ENCODE measurements around the gene TLE3.

Gene TLE3

DNA sequence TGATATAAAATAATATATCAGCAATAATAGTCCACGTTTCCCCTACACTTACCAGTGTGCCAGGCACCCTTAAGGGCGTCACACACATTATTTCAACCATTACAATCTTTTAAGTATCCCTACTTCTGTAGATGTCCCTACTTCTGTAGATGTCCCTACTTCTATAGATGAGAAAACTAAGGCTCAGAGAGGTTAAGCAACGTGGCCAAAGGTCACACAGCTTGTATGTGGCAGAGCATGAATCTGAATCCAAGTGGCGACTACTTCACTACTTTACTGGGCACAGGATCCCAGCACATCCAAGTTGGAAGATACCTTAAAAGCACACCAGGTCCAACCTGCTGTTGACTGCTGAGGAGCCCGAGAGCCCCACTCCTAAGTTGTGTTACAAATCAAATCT is 77.5 kb downstream of the TLE3 start:
- TF ChIP-seq EZH2phosphoT487 (conservative IDR thresholded peaks at IDR 0.05; ENCODE audit: low read length) = no peak
- TF ChIP-seq, protein P1, sequence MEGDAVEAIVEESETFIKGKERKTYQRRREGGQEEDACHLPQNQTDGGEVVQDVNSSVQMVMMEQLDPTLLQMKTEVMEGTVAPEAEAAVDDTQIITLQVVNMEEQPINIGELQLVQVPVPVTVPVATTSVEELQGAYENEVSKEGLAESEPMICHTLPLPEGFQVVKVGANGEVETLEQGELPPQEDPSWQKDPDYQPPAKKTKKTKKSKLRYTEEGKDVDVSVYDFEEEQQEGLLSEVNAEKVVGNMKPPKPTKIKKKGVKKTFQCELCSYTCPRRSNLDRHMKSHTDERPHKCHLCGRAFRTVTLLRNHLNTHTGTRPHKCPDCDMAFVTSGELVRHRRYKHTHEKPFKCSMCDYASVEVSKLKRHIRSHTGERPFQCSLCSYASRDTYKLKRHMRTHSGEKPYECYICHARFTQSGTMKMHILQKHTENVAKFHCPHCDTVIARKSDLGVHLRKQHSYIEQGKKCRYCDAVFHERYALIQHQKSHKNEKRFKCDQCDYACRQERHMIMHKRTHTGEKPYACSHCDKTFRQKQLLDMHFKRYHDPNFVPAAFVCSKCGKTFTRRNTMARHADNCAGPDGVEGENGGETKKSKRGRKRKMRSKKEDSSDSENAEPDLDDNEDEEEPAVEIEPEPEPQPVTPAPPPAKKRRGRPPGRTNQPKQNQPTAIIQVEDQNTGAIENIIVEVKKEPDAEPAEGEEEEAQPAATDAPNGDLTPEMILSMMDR (IDR thresholded peaks at IDR 0.05; ENCODE audit: insufficient read depth, low read length, poor library complexity, severe bottlenecking) = no peak
- Histone ChIP-seq H3K27me3 (ENCODE audit: low read length) (no peaks in the 10 kb centered on the region), H3K4me2 (ENCODE audit: low read depth, low read length, poor library complexity, severe bottlenecking) (no peak overlapping the region), H3K36me3 (ENCODE audit: low read length) (no peaks in the 10 kb centered on the region), H3K9me3 (ENCODE audit: insufficient read depth, low read length) (no peaks in the 10 kb centered on the region), H3K9ac (ENCODE audit: low read length) (no peak overlapping the region), H3K79me2 (ENCODE audit: insufficient read depth, low read length) (no peaks in the 10 kb centered on the region), H3K4me3 (ENCODE audit: insufficient read depth, low read length, poor library complexity, severe bottlenecking) (no peak overlapping the region), H2AFZ (ENCODE audit: low read depth, low read length, severe bottlenecking) (no peak overlapping the region), H3F3A (ENCODE audit: insufficient read depth) (no peaks in the 10 kb centered on the region), H3K27ac (ENCODE audit: low read depth, low read length) (no peak overlapping the region), H3K9me2 (replicated peaks; ENCODE audit: insufficient read depth, low read length) (no peaks in the 10 kb centered on the region), H4K20me1 (ENCODE audit: low read depth, low read length) (no peaks in the 10 kb centered on the region)

DNA sequence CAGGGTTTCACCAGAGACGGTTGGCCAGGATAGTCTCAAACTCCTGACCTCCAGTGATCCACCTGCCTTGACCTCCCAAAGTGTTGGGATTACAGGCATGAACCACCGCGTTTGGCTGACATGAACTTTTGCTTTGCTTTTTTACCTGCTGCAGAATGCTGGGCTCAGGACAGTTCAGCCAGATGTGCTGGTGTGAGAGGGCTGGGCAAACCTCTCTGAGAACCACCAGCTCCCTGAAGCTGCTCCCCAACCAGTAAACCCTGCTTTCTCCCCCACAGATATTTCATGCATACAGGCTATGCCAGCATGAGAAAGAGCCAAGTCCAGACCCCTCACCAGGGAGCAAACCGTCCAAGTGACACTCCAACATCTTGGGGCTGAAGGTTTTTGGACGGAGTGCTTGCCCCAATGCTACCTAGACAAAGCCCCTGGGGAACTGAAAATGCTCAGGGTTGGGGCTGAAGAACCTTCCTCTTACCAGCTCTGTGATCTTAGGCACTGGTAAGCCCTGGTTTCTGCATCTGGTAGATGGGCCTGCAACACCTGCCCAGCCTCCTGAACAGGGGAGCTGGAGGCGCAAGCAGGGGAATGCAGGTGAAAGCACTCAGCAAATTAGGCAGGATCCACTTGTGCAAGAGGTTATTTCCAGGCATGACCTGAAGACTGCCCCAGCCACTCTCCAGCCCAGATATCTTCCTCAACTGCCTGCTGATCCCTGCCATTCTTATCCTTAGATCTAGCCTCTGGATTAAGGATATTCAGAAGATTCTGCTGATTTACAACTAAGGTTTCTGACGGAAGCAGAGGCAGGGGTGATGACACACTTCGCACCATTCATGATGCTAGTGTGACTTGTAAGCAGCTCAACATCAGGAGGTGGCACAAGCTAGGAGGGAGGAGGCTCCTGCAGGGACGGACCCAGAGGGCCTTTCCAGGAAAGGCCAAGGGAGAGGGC is 78.8 kb downstream of the TLE3 start:
- Histone ChIP-seq H3K9ac (ENCODE audit: low read length) (no peak overlapping the region), H3K27me3 (ENCODE audit: low read length) (no peaks in the 10 kb centered on the region), H3K27ac (ENCODE audit: low read depth, low read length) (no peak overlapping the region), H3K4me2 (ENCODE audit: low read depth, low read length, poor library complexity, severe bottlenecking) (no peak overlapping the region), H3F3A (ENCODE audit: insufficient read depth) (no peaks in the 10 kb centered on the region), H2AFZ (ENCODE audit: low read depth, low read length, severe bottlenecking) (no peak overlapping the region), H4K20me1 (ENCODE audit: low read depth, low read length) (no peaks in the 10 kb centered on the region), H3K4me3 (ENCODE audit: insufficient read depth, low read length, poor library complexity, severe bottlenecking) (no peak overlapping the region), H3K9me2 (replicated peaks; ENCODE audit: insufficient read depth, low read length) (no peaks in the 10 kb centered on the region), H3K9me3 (ENCODE audit: insufficient read depth, low read length) (no peaks in the 10 kb centered on the region), H3K36me3 (ENCODE audit: low read length) (no peaks in the 10 kb centered on the region), H3K79me2 (ENCODE audit: insufficient read depth, low read length) (no peaks in the 10 kb centered on the region)
- TF ChIP-seq EZH2phosphoT487 (conservative IDR thresholded peaks at IDR 0.05; ENCODE audit: low read length) = no peak
- TF ChIP-seq, protein P1 (IDR thresholded peaks at IDR 0.05; ENCODE audit: insufficient read depth, low read length, poor library complexity, severe bottlenecking) = no peak

DNA sequence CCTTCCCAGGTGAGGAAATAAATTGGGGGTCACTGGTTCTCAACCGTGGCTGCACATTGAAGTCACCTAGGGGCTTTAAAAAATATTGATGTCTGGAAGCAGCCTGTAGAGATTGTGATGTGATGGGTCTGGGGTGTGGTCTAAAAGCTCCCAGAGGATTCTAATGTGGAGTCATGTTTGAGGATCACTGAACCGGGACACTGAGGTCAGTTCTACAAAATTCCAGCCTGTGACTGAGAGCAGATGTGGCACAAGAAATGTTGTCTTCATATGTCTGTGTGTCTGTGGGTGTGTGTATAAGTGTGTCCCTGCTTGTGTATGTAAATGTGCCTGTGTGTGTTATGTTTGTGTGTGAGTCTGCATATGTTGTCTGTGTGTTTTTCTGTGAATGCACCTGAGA is 79.9 kb downstream of the TLE3 start:
- H3K9me3 ChIP-seq (ENCODE audit: insufficient read depth, low read length) = no peaks in the 10 kb centered on the region
- no peak overlapping the region for H3K27ac ChIP-seq (ENCODE audit: low read depth, low read length)
- no peaks in the 10 kb centered on the region for H4K20me1 ChIP-seq (ENCODE audit: low read depth, low read length)
- no peak for TF ChIP-seq EZH2phosphoT487 (conservative IDR thresholded peaks at IDR 0.05; ENCODE audit: low read length)
- TF ChIP-seq, protein P1 (IDR thresholded peaks at IDR 0.05; ENCODE audit: insufficient read depth, low read length, poor library complexity, severe bottlenecking) = no peak
- no peaks in the 10 kb centered on the region for H3K79me2 ChIP-seq (ENCODE audit: insufficient read depth, low read length)
- H3K9ac ChIP-seq (ENCODE audit: low read length) = no peak overlapping the region
- no peaks in the 10 kb centered on the region for H3F3A ChIP-seq (ENCODE audit: insufficient read depth)
- H3K9me2 ChIP-seq (replicated peaks; ENCODE audit: insufficient read depth, low read length) = no peaks in the 10 kb centered on the region
- H3K4me2 ChIP-seq (ENCODE audit: low read depth, low read length, poor library complexity, severe bottlenecking) = no peak overlapping the region
- H3K27me3 ChIP-seq (ENCODE audit: low read length) = no peaks in the 10 kb centered on the region
- H2AFZ ChIP-seq (ENCODE audit: low read depth, low read length, severe bottlenecking) = no peak overlapping the region
- no peaks in the 10 kb centered on the region for H3K36me3 ChIP-seq (ENCODE audit: low read length)
- H3K4me3 ChIP-seq (ENCODE audit: insufficient read depth, low read length, poor library complexity, severe bottlenecking) = no peak overlapping the region
